OCI-LY1 (cell line): Measurements from ENCODE around the gene PIP4K2C.

Source experiments
- H2AFZ ChIP-seq: fragments of 200-600 bp; sonication (generic), shearing (Covaris generic); 2 replicates; pipeline ENCODE4 v1.6.0; 2014; ENCODE audit warnings: antibody characterized with exemption, mild to moderate bottlenecking, low read length
- H3F3A ChIP-seq: fragments of 200-600 bp; sonication (generic), shearing (Covaris generic); 2 replicates; pipeline ENCODE4 v1.6.0; 2014; ENCODE audit warnings: mild to moderate bottlenecking, antibody characterized with exemption, low read length, moderate library complexity; ENCODE audit not compliant: insufficient read depth
- H3K27ac ChIP-seq: fragments of 200-600 bp; sonication (generic); 2 replicates; pipeline ENCODE4 v1.5.1; 2014; ENCODE audit warnings: low read length, mixed run types, mild to moderate bottlenecking, low read depth; ENCODE audit not compliant: poor library complexity, severe bottlenecking
- H3K27me3 ChIP-seq: fragments of 200-600 bp; sonication (generic); 2 replicates; pipeline ENCODE4 v1.6.0; 2014; ENCODE audit warnings: antibody characterized with exemption, mild to moderate bottlenecking, low read length, moderate library complexity; ENCODE audit not compliant: insufficient read depth
- H3K36me3 ChIP-seq: fragments of 200-600 bp; sonication (generic); 2 replicates; pipeline ENCODE4 v1.6.1; 2014; ENCODE audit warnings: mild to moderate bottlenecking, antibody characterized with exemption, low read length, moderate library complexity, mixed read lengths; ENCODE audit not compliant: insufficient read depth
- H3K4me1 ChIP-seq: fragments of 200-600 bp; sonication (generic); 2 replicates; pipeline ENCODE4 v1.5.1; 2014; ENCODE audit warnings: mild to moderate bottlenecking, low read length, moderate library complexity; ENCODE audit not compliant: insufficient read depth, severe bottlenecking
- H3K4me2 ChIP-seq: fragments of 200-600 bp; sonication (generic), shearing (Covaris generic); 2 replicates; pipeline ENCODE4 v1.6.1; 2014; ENCODE audit warnings: low read length
- H3K4me3 ChIP-seq: fragments of 200-600 bp; sonication (generic); 2 replicates; pipeline ENCODE4 v1.5.1; 2014; ENCODE audit warnings: low read length, low read depth, mild to moderate bottlenecking, mixed read lengths; ENCODE audit not compliant: poor library complexity, severe bottlenecking
- H3K79me2 ChIP-seq: fragments of 200-600 bp; shearing (Covaris generic); 2 replicates; pipeline ENCODE4 v1.6.1; 2016; ENCODE audit warnings: mixed run types, low read length, mixed read lengths; ENCODE audit not compliant: insufficient read depth
- H3K9ac ChIP-seq: fragments of 200-600 bp; sonication (generic), shearing (Covaris generic); 2 replicates; pipeline ENCODE4 v1.6.1; 2014; ENCODE audit warnings: mild to moderate bottlenecking, low read length, mixed read lengths
- H3K9me2 ChIP-seq: fragments of 200-600 bp; sonication (generic), shearing (Covaris generic); 2 replicates; pipeline ENCODE4 v1.6.1; 2014; ENCODE audit warnings: low read depth, mild to moderate bottlenecking, low read length, mixed read lengths
- H3K9me3 ChIP-seq: fragments of 200-600 bp; shearing (Covaris generic); 2 replicates; pipeline ENCODE4 v1.6.1; 2014; ENCODE audit warnings: low read length, mixed read lengths
- H4K20me1 ChIP-seq: fragments of 200-600 bp; sonication (generic), shearing (Covaris generic); 2 replicates; pipeline ENCODE4 v1.6.0; 2016; ENCODE audit warnings: mild to moderate bottlenecking, low read length; ENCODE audit not compliant: insufficient read depth
- EZH2 ChIP-seq: fragments of 200-600 bp; sonication (generic), shearing (Covaris generic); IDR thresholded peaks from 2 replicates; pipeline ENCODE4 v1.8.0; 2017; ENCODE audit warnings: borderline replicate concordance, mixed run types, mild to moderate bottlenecking, antibody characterized with exemption, low read length, moderate library complexity, mixed read lengths
- TF ChIP-seq, protein P1 (sequence below): fragments of 200-600 bp; sonication (generic), shearing (Covaris generic); IDR thresholded peaks from 2 replicates; pipeline ENCODE4 v1.5.1; 2017; ENCODE audit warnings: mild to moderate bottlenecking, antibody characterized with exemption, low read length, moderate library complexity, mixed read lengths

The PIP4K2C gene

DNA sequence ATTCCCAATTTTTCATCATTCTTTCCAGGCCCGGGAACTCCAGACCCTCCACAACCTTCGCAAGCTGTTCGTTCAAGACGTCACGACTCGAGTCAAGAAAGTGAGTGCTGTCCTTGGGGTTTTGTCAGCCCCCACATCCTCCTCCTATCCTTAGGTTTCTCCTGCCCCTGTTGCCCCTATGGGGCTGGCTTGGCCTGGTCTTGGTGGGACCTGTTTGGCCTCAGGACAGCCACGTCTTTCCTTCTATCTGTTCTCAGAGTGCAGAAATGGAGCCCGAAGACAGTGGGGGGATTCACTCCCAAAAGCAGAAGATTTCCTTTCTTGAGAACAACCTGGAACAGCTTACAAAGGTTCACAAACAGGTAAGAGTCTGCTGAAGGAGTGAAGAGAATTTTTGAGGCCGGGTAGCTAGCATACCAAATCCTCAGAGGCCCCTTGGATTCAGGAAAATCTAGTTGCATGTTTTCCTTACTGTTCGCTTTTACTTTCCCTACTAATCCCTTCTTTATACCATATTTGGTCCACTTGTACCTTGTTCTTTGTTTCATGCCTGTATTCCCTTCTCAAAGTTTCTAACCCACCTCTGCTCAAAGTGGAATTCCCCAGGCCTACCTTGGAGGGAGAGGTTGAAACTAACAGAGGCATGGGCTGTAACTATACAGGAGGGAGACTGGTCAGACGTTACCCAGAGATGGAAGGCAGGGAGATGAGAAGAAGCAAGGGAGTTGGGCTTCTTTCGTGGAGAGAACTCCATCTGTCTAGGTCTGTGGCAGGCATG lies 12.8 kb upstream of the PIP4K2C start:
- Histone ChIP-seq H2AFZ (no peak overlapping the region), H3K9me3 (no peaks in the 10 kb centered on the region), H3K9ac (no peak overlapping the region), H3K4me2 (no peak overlapping the region), H3K79me2 (no peaks in the 10 kb centered on the region), H3K36me3 (no peaks in the 10 kb centered on the region), H3K4me1 (no peaks in the 10 kb centered on the region), H3K27ac (no peak overlapping the region), H3K9me2 (no peaks in the 10 kb centered on the region), H3K27me3 (no peaks in the 10 kb centered on the region), H3K4me3 (no peak overlapping the region), H4K20me1 (no peaks in the 10 kb centered on the region), H3F3A (no peaks in the 10 kb centered on the region)
- TF ChIP-seq EZH2: no peak
- TF ChIP-seq, protein P1, sequence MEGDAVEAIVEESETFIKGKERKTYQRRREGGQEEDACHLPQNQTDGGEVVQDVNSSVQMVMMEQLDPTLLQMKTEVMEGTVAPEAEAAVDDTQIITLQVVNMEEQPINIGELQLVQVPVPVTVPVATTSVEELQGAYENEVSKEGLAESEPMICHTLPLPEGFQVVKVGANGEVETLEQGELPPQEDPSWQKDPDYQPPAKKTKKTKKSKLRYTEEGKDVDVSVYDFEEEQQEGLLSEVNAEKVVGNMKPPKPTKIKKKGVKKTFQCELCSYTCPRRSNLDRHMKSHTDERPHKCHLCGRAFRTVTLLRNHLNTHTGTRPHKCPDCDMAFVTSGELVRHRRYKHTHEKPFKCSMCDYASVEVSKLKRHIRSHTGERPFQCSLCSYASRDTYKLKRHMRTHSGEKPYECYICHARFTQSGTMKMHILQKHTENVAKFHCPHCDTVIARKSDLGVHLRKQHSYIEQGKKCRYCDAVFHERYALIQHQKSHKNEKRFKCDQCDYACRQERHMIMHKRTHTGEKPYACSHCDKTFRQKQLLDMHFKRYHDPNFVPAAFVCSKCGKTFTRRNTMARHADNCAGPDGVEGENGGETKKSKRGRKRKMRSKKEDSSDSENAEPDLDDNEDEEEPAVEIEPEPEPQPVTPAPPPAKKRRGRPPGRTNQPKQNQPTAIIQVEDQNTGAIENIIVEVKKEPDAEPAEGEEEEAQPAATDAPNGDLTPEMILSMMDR: no peak

DNA sequence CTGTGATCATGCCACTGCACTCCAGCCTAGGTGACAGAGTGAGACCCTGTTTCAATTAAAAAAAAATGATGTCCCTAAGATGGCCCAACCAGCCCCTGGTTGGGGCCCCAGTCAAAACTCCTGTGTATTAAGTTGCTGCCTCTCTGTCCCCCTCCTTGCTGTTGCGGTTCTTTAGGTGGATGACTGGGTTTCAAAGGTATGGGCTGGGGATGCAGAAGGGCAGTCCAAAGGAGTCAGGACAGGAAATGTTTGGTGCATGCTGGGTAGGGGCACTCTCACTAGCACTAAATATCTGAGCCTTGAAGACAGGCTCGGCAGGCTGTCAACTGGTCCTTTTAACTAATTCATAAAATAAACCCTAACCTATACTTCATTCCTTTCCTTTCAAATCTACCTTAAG lies 12.0 kb upstream of the PIP4K2C start:
- no peak overlapping the region for H2AFZ ChIP-seq
- H3K27ac ChIP-seq: no peak overlapping the region
- H3K27me3 ChIP-seq: no peaks in the 10 kb centered on the region
- H3K79me2 ChIP-seq: no peaks in the 10 kb centered on the region
- TF ChIP-seq, protein P1: no peak
- H4K20me1 ChIP-seq: no peaks in the 10 kb centered on the region
- H3F3A ChIP-seq: no peaks in the 10 kb centered on the region
- H3K9me2 ChIP-seq: no peaks in the 10 kb centered on the region
- no peaks in the 10 kb centered on the region for H3K36me3 ChIP-seq
- no peaks in the 10 kb centered on the region for H3K9me3 ChIP-seq
- H3K4me1 ChIP-seq: no peaks in the 10 kb centered on the region
- no peak overlapping the region for H3K4me2 ChIP-seq
- no peak overlapping the region for H3K4me3 ChIP-seq
- H3K9ac ChIP-seq: no peak overlapping the region

- Histone ChIP-seq H3K4me3 (no peak overlapping the region), H3K9me2 (no peaks in the 10 kb centered on the region), H4K20me1 (no peaks in the 10 kb centered on the region), H3K4me1 (no peaks in the 10 kb centered on the region), H3K27ac (no peak overlapping the region), H3K4me2 (no peak overlapping the region), H3F3A (no peaks in the 10 kb centered on the region), H3K79me2 (no peaks in the 10 kb centered on the region), H3K9ac (no peak overlapping the region), H2AFZ (no peak overlapping the region), H3K36me3 (no peaks in the 10 kb centered on the region), H3K27me3 (no peaks in the 10 kb centered on the region), H3K9me3 (no peaks in the 10 kb centered on the region)
- TF ChIP-seq, protein P1: no peak
- no peak for TF ChIP-seq EZH2
These were observed 11.1 kb upstream of the PIP4K2C start for GRCh38 chr12:57579677-57580465.
